Medulla oblongata (tissue), 1 donor: ENCODE results near the gene MAIP1.

Experiments used
- DNase-seq: peaks from one replicate; pipeline ENCODE4 v3.0.0-alpha.2; 2015; ENCODE audit errors: extremely low spot score

The MAIP1 gene

DNA sequence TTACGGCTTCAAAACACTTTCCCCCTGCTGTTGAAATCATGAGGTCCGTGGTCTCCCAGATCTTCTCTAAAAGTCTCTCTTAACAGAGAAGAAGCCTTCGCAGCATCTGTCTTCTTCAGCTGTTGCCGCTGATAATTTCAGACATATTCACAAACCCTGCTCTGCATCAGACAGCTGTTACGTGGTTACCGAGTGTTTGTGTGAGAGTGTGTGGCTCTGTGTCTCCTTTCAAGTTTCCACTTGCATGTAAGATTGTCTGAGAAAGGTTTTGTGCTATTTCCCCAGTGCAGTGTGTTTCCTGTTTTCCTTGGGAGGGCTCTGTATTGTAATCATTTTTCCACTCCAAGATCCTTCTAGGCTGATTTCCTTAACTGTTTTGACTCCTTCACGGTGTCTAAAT is 32.8 kb downstream of the MAIP1 start:
- no peak for DNase-seq

DNA sequence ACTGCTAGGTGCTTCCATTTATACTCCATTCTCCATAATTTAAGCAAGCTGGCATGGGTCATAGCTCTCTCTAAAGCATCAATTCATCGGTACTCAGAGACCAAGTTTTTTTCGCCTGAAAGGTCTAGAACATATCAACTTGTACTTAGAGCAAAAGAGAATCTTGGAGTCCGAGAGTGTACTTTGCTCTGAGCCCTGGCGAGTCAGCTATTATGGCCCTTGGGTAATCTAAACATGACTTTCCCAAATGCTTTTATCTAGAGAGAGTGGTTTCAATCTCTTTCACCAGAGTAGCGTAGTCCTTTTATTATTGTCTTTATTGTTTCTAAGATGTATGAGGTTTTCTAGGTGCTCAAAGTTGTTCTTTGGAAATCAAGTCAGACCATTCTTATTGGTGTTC is 34.4 kb downstream of the MAIP1 start:
- no peak for DNase-seq

DNA sequence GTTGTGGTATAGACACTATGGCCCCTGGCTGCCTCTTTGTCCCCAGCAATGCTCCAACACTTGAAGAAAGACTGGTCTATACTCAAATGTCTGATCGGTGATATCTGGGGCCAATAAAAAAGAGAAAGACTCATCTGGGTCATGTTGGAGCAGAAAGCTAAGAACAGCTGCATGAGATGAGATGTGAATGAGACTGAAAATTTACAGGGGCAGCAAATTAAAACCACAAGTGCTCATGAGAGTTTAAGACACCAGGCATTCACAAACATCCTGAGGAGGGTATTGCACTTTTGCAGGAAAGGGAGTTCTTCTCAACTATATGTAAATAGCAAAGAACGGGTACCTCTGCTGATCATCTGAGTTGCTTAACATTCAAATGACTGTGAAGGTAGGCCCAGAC is 36.3 kb downstream of the MAIP1 start:
- DNase-seq, result no peak

DNA sequence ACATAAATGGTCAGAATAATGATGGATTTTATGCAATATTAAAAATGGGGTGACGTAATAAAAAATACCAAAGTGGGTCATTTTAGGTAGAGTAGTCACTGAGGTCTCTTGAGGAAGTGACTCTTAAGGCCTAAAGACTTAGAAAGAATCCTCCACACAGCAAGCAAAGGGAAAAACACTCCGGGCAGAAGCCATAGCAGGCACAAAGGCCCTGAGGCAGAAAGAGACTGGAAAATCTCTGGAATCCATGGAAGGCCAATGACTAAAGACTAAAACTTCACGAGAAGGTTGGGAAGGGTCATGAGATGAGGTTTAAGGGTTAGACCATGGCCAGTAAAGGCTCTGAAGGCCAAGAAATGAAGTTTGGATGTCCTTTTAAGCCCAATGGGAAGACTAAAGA is 36.9 kb downstream of the MAIP1 start:
- DNase-seq, result no peak

DNA sequence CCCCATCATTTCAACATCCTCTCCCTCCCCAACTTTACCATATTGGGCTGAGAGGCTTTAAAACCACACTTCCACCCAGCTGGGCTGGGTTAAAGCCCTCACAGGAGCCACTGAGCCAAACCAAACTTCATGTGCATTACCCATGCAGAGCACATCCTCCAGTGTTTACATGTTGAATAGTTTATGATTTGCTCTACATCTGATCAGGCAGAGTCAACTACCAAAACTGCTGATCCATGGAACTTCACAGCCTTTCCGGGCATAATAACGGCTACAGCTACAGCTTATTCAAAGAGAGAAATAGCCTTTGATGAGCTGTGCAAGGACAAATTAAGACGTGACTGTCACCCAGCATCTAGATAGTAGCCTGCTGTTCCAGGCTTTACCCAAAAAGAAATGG is 39.0 kb downstream of the MAIP1 start:
- DNase-seq, result no peak

DNA sequence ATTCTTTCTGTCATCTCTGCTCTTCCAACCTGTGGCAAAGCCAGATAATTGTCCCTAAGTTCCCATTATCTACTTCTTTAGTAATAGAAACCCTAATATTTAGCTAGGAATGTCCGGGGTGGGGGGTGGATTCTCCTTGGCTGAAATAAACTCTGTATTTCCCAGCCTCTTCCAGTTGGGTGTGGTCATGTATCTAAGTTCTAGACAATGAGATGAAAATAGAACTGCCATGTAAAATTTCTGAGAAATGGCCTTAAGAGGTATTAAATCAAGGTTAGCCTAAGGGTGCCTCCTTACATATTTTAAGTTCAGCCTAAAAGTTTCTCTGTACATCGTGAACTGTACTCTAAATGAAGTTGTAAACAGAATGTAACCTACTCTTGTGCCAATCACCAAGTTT is 39.5 kb downstream of the MAIP1 start:
- DNase-seq, result no peak

DNA sequence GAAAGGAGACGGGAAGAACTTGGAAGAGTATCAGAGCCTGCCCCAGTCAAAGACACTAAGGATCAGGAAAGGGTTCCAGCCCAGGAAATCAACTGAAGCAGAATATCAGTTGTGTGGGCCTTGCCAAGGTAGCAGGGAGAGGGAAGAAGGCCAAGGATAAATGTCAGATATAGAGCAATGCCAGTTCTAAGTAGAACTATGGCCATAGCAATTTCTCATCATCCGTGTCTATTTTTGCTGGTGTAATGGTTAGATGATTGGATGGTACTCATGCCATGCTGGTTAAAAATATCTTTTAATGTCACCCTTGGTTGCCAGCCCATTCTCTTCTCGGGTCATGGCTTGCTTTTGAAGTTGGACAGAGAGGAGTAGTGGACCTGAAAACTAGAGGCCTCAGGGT is 41.9 kb downstream of the MAIP1 start:
- no peak for DNase-seq

DNA sequence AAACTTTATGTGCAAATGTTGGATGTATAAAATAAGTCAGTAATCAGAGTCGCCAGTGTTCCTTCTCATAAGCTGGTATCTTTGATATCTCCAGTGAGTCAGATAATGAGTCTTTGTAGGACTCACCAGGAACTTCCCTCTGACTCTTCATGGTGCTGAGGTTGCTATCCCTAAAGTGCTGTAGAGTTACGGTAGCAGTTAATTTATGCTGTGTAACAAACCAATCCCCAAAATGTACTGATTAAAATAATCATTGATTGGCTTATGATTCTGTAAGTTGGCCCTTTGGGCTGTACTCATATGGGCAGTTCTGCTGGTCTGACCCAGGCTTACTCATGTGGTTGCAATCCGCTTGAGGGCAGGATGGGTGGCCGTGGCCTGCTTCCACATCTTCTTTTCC is 43.8 kb downstream of the MAIP1 start:
- no peak for DNase-seq

DNA sequence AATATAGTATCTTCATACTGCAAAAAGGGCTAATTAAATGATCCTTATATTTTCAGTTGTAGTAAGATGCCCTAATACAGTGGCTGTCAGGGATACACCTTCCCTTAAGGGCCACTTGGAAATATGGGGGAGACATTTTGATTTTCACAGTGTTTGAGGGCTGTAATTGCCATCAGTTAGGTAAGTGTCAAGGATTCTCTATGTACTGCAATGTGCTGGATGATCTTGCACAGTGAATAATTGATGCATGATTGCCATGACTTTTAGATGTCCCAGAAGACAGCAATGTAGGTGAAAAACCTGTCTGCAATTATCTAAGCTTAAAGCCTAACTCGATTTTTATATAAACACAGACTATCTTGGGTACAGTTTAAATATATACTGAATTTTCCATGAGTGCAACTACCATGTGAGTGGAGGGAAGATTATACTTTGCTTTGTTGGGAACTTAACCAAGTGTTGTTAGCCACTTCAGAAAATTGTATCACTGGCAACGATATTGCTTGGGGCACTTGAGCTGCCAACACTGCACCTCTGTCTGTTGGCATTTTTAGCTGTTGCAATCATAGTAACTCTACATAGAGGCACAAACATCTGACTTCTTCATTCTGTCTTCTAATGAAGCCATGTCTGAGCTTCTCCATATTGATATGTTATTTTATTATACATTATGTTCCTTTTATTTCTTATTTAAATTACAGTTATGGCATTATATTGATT is 45.2 kb downstream of the MAIP1 start:
- no peak for DNase-seq

DNA sequence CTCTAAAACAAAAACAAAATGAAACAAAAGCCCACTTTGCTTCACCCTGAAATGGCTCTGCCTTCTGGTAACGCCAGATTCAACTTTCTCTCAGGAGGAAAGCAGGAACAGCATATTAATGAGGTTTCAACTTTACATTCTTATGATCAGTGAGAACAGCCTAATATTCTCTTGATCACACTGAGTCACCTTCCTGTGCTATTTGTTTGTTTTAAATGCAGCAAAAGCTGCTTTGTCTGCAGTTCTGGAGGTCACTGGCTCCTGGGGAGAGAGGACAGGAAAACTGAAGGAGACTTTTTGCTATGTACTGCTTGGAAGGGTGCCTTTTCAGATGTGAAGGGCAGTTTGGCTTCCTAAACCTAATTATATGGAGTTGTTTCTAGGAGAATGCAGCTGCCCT is 48.1 kb downstream of the MAIP1 start:
- DNase-seq, result no peak

DNA sequence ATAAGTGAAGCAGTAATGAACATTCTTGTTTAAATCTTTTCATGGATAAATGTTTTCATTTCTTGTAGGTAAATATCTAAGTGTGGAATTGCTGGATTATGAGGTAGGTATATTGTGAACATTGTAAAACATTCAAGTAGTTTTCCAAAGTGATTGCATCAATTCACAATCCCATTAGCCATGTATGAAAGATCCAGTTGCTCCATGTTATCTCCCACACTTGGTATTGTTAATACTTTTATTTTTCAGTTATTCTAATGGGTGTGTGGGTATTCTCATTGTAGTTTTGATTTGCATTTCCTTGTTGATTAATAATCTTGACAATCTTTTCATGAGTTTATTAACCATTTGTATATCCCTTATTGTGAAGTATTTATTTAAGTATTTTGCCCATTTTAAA is 50.3 kb downstream of the MAIP1 start:
- no peak for DNase-seq

DNA sequence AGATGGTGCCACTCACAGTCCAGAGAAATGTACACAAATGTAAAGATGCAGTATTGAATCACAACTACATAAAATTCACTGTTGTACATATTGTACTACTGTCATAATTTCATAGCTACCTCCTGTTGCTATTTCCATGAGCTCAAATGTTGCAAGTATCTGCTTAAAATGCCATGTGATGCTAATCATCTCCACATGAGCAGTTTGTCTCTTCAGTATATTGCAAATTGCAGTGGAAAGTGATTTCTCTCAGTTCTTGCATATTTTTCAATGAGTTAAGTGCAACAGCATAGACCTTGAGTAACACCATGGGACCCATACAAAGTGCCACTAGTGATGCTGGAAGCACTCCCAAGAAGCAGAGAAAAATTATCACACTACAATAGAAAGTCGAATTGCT is 51.9 kb downstream of the MAIP1 start:
- no peak for DNase-seq

DNA sequence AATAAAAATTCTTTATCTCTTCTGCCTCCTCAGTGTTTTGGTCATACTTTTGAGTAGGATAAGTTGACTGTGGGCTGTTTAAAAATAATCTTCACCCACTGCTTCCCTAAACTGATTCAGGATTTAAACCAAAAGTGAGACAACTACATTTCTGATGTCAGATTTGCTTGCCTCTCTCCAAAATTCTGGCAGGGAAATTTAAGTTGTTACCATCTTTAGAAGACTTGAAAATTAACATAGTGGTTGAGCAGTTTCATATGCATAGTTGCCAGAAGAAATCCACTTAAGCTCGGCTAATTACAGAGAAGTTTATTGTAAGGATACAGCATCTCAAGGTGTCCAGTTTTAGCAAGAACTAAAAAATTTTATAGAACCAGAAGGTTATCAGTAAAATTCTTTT is 57.0 kb downstream of the MAIP1 start:
- DNase-seq, result no peak
